ENCODE measurements around the gene PTMA. TPM values are rescaled to one million over a fixed set of nuclear protein-coding genes. Genes with fewer than 3 reads are reported as not detected.

Gene PTMA
- total and polyA plus RNA-seq, 9 of the 15 experiments (the other 6 are each of a cell fraction or from before 2014, with no cell fraction given), result 429 to 2,322 (median 1,578) TPM

GRCh38 chr2:231707927-231708772 is at the start of gene PTMA (continued):
- TF ChIP-seq ZNF395 (CRISPR knock-in tag; IDR thresholded peaks at IDR 0.05) (0 out of 2 replicates have a peak, but pooled peaks have one; percentile 1), MAFK (IDR thresholded peaks at IDR 0.05; ENCODE audit: low read length) (no peak), HMGXB4 (CRISPR knock-in tag; IDR thresholded peaks at IDR 0.05) (no peak), PPARD (CRISPR knock-in tag; IDR thresholded peaks at IDR 0.05) (no peak), SNRNP70 (optimal IDR thresholded peaks at IDR 0.05; ENCODE audit: low read depth, low read length) (no peak), ZNF507 (tag; conservative IDR thresholded peaks at IDR 0.05) (no peak), ZNF785 (CRISPR knock-in tag; IDR thresholded peaks at IDR 0.05) (no peak), ZBTB17 (CRISPR knock-in tag; IDR thresholded peaks at IDR 0.05) (0 out of 2 replicates have a peak, but pooled peaks have one; percentile 59), ZSCAN32 (CRISPR knock-in tag; IDR thresholded peaks at IDR 0.05) (no peak), PHF8 (IDR thresholded peaks at IDR 0.05; ENCODE audit: borderline replicate concordance, low read length) (peak; percentile 39; the same call in 1 of the 2 replicates), MYBL2 (IDR thresholded peaks at IDR 0.05; ENCODE audit: low read depth) (no peak), MYBL2 (CRISPR knock-in tag; IDR thresholded peaks at IDR 0.05; ENCODE audit: borderline replicate concordance) (no peak), SP2 (IDR thresholded peaks at IDR 0.05; ENCODE audit: extremely low read depth, low read depth, low read length, poor library complexity, severe bottlenecking) (peak; percentile 43), THRAP3 (IDR thresholded peaks at IDR 0.05; ENCODE audit: borderline replicate concordance) (no peak), MAFG (tag; conservative IDR thresholded peaks at IDR 0.05) (no peak), PREB (CRISPR knock-in tag; IDR thresholded peaks at IDR 0.05) (no peak), CTBP1 (IDR thresholded peaks at IDR 0.05; ENCODE audit: borderline replicate concordance) (peak; percentile 81), IRF2 (CRISPR knock-in tag; IDR thresholded peaks at IDR 0.05) (no peak), SREBF2 (CRISPR knock-in tag; IDR thresholded peaks at IDR 0.05) (no peak), WHSC1 (IDR thresholded peaks at IDR 0.05; ENCODE audit: low read length) (no peak), STAT5A (IDR thresholded peaks at IDR 0.05; ENCODE audit: borderline replicate concordance, low read length) (no peak), FOXA3 (CRISPR knock-in tag; conservative IDR thresholded peaks at IDR 0.05 in 1 of 2, IDR thresholded peaks at IDR 0.05 in 1 of 2) (no peak), HEY1 (CRISPR knock-in tag; IDR thresholded peaks at IDR 0.05; ENCODE audit: borderline replicate concordance) (no peak), SRSF9 (IDR thresholded peaks at IDR 0.05; ENCODE audit: borderline replicate concordance, low read depth, low read length) (no peak), XRCC4 (IDR thresholded peaks at IDR 0.05; ENCODE audit: extremely low read depth, insufficient read depth, insufficient read length) (no peak)

Data from K562 (cell line).